Fibroblast of mammary gland (primary cell): Measurements from ENCODE around the gene SYPL1.

ENCODE experiments used
- DNase-seq: peaks from one replicate; pipeline ENCODE4 v3.0.0-alpha.2; 2010; ENCODE audit warnings: low read depth
- H3K4me3 ChIP-seq: 2 replicates; pipeline ENCODE4 v1.5.1; 2011; ENCODE audit warnings: low read depth, mild to moderate bottlenecking, low read length, moderate library complexity; ENCODE audit not compliant: control insufficient read depth
- CTCF ChIP-seq: conservative IDR thresholded peaks from 2 replicates; pipeline ENCODE4 v1.5.1; 2011; ENCODE audit warnings: low read depth, low read length, inconsistent platforms; ENCODE audit not compliant: control insufficient read depth, insufficient read depth

The SYPL1 gene

DNA sequence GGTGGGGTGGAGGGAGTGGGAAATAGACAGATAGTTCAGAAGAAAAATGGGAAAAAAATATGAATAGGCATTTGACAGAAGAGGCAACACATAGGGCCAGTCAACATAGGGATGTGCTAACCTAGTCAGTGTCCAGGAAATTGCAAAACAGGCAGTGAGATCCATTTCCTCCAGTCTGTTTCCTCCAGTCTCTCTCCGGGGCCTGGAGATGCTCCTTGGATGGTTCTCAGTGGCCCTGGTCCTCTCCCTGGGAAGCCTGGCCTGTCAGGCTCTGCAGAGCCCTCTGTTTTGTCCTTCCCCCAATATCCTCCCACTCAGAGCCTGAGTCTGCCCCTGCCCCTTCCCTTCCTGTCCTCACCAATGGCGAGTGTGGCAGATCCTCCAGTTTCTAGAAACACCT is 52.6 kb downstream of the SYPL1 start:
- no peak overlapping the region for H3K4me3 ChIP-seq
- peak; percentile 16 for DNase-seq
- no peak for TF ChIP-seq CTCF

DNA sequence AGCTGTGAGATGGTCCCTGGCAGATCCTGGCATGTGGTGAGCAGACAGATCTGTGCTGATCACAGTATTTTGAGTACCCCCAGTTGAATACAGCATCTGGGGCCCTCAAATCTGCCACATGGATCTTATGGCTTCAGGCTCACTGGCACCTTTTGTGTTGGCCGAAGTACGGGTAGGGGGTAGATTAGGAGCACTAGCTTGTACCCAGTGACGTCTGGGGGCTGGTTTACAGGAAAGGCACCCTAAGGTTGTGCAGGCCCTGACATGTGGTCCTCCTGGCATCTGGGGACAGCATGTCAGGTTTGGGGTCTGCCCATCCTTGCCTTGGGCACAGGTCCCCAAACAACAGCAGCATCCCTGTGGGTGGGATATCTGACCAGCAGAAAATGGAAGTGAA is 53.2 kb downstream of the SYPL1 start:
- H3K4me3 ChIP-seq = no peak overlapping the region
- TF ChIP-seq CTCF = no peak
- no peak for DNase-seq

GRCh38 chr7:106057962-106058927 is 53.9 kb downstream of the SYPL1 start:
- TF ChIP-seq CTCF = no peak
- no peak for DNase-seq
- no peak overlapping the region for H3K4me3 ChIP-seq

- DNase-seq = no peak
- no peak overlapping the region for H3K4me3 ChIP-seq
- no peak for TF ChIP-seq CTCF
Observed at GRCh38 chr7:106057204-106057961, 54.7 kb downstream of the SYPL1 start.

GRCh38 chr7:106056513-106057203 is 55.5 kb downstream of the SYPL1 start:
- peak; percentile 76 for DNase-seq
- H3K4me3 ChIP-seq = no peak overlapping the region
- peak; percentile 94 for TF ChIP-seq CTCF

DNA sequence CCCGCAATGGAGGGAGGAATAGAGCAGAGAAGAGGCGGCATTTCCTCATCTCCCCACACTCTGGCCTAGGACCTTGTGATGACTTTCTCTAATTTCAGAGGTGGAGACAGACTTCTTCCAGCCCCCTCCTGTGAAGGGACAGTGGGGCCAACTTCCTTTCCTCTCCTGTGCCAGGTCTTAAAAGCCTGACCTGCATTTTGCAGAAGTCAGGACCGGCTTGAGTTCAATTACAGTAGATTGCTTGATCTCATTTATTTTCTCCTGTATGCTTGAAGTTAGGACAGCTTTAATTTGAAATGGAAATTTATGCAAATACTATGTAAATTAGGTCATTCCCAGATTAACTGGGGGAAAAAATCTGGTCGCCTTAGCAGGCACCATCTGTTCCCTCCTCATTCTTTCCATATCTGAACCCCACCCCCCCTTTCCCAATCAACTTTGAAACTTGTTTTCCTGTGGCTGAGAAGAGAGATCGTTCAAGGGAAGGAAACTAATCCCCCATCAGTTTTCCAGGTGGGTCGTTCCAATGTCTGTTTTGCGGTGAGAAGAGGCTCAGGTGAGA is 57.1 kb downstream of the SYPL1 start:
- no peak for TF ChIP-seq CTCF
- no peak overlapping the region for H3K4me3 ChIP-seq
- DNase-seq = no peak
